ENCODE data around the gene NFIA.

DNA sequence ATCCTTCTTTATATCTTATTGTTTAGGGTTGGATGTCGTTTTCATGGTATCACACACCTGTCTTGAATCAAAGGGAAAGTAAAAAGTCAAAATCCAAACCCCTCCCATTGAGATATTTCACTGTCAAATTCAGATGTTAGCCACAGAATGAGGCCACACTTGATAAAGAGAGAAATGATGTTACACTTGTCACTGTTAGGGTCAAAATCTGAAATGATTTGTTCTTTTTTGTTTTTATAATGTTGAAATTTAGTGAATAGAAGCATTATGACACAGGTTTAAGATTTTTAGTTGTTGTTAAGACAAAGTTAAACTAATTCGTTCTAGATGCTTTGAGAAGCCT, 13.1 kb downstream of the NFIA start:
- no peak for TF ChIP-seq TAF1 (IDR thresholded peaks at IDR 0.05; ENCODE audit: borderline replicate concordance, low read depth, low read length)
- no peak for TF ChIP-seq POLR2A (IDR thresholded peaks at IDR 0.05; ENCODE audit: low read depth, low read length)

Data from GM12892 (cell line).